Activated CD8-positive, alpha-beta memory T cell treated with anti-CD3 and anti-CD28 coated beads, Interleukin-2, amount 50 U/mL, for 1 hour (primary cell): ENCODE results near the gene RPRD1B.

Experiments used
- DNase-seq: peaks from one replicate; pipeline ENCODE4 v3.0.0-alpha.2; 2020; ENCODE audit errors: extremely low read depth

Gene RPRD1B

GRCh38 chr20:38036366-38036765 lies 2.8 kb downstream of the RPRD1B start:
- no peak for DNase-seq

- DNase-seq: no peak
Measured at GRCh38 chr20:38040276-38040675, 6.7 kb downstream of the RPRD1B start.

GRCh38 chr20:38043512-38044300 lies 10.2 kb downstream of the RPRD1B start:
- no peak for DNase-seq

GRCh38 chr20:38044685-38045084 lies 11.1 kb downstream of the RPRD1B start:
- no peak for DNase-seq

- DNase-seq: no peak
Measured at GRCh38 chr20:38046572-38046971, 13.0 kb downstream of the RPRD1B start.

DNA sequence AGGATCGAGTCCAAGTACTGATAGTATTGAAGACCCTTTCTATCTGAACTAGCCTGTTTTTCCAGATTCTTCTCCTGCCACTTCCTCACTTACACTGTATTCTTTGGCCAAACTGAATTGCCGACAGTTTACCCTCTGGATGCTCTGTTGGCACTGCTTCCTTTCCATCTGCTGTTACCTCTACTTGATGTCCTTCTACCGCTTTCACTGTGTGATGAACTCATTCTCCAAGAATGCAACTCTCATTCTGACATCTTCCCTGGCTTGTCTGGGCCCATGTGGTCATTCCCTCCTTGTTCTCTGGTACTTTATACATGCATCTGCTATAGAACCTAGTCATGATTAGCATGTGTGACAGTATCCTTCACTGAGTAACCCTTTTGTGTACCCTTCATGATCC lies 16.3 kb downstream of the RPRD1B start:
- no peak for DNase-seq

DNA sequence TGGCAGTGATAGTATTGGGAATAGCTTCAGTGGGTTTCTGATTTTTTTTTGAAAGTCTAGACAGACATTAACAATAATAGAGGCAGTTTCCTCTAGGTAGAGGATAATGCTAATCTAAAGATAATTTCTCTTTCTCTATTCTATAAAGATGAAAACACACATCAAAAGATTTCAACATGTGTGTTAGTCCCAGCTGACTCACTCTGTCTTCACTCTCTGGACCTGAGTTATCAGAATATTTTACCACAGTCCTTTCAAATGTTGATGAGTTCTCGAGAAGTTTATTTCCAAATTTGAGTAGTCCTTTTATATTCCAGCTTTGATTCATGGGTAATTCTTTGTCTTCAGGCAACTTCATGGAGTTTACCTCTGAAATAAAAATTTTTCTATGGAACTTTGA lies 17.1 kb downstream of the RPRD1B start:
- DNase-seq: no peak

DNA sequence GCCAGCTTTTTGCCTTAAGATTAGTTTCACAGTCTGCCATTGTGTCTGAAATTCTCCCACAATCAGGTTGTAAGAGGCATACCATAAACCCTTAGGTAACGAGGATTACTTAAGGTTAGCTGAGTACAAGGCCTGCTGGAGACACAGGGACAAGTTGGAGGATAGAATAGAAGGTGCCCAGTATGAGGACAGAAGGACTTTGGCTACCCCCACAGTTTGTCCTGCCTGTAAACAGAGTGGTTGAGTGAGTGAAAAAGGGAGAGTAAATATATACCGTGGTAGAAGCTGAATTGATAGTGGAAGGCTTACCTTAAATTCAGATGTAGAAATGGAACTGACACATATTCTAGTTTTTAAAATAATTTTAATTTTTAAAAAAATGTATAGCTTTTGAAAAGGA lies 19.3 kb downstream of the RPRD1B start:
- DNase-seq: no peak

DNA sequence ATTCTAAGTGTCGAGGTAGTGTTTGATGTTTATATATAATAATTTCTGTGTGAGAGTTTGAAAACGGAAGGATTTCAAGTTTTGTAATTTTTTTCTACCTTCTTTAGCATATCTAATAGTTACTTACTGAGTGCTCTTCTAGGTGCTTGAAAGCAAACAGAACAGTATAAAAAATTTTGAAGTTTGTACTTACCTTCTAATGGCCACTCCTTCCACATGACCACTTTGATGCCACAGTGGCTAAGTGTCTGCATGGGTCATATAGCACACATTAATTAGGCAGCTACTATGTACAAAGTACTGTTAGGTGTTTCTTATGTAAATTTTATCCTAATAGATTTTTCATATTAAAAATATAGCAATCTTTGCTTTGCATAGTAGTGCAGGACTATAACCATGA lies 21.1 kb downstream of the RPRD1B start:
- no peak for DNase-seq

DNA sequence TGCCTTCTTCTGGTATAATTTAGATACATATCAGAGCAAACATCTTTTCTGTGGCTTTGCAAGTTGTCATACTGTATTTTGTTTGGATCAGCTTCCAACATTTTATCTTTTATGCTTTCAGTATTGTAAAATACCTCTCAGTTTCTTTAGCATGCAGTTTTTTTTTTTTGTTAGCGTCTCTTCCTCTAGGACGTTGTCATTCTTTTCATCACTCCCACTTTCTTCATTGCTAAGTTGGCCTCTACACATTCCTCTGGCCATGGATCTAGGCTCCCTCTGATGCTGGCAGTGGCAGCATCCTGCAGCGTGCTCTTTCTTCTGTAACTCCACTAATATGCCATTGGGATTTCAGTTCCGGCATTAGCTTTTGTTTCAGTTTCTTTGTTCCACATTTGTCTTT lies 21.7 kb downstream of the RPRD1B start:
- no peak for DNase-seq

DNA sequence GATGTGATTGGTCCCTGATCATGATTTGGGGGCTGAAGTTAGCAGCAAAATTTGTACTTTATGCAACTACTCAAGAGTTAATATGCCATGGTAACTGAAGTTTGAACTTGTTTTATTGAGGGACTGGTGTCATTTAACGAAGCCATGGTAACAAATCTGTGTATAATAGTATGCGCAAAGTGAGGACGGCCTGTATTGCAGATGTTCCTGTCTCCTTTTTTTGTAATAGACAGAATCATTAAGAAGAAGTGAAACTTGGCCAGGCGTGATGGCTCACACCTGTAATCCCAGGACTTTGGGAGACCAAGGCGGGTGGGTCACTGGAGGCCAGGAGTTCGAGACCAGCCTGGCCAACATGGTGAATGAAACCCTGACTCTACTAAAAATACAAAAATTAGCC lies 22.3 kb downstream of the RPRD1B start:
- DNase-seq: no peak

DNA sequence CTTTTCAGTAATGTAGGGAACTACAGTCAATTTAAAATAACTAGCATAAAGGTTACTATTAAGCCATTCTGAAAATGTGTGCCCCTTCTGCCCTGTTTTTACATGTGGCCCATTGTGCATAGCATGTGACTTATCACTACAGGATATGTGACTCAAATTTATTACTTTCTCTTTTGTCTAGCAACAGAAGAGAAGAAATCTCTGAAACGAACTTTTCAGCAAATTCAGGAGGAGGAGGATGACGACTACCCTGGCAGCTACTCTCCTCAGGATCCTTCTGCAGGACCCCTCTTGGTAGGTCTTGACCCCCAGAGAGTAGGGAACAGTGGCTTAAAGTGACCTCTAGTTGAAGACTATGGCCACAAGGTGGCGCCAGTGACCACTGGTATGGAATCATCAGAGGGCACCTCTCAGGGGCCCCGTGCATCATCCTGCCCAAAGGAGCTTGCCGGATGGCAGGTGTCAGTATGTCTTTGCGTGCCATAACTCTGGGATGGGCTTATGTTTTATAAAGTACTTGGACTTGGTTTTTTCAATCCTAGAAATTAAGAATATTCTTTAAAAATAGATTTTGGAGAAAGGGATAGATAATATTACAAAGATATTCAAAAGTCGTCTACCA lies 23.9 kb downstream of the RPRD1B start:
- DNase-seq: peak; percentile 38

GRCh38 chr20:38059832-38060231 lies 26.3 kb downstream of the RPRD1B start:
- DNase-seq: no peak

DNA sequence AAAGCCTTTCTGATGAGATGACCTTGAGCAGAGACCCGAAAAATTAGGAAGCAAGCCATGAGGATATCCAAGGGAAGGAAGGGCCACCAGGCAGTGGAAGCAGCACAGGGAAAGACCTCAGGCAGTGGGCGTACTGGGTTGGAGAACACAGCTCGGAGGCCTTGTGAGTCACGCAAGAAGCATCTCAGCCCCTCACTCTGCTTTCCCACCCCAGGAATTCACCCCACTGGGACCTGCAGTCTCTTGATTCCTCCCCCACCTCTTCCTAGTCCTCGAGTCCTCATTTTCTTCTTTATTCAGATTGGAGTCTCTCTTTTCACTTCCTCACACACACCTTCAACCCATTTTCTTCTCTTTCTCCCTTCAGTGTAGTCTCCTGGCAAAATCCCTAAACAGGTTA lies 27.0 kb downstream of the RPRD1B start:
- no peak for DNase-seq

DNA sequence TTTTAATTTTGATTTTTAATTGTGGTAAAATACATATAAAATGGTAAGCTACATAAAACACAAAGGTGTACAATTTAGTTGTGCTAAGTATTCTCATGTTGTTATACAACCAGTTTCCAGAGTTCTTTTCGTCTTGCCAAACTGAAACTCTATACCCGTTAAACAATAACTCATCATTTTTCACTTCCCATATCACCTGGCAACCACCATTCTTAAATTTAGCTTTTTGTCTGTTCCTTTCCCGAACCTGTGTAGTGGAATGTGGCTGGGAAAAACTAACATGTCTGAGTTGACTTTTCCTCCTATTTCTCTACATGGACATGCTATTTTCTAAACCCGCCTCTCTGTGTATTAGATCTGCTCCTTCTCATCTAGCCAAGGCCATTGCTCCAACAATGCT lies 27.6 kb downstream of the RPRD1B start:
- no peak for DNase-seq

GRCh38 chr20:38062890-38063289 lies 29.3 kb downstream of the RPRD1B start:
- DNase-seq: no peak

- no peak for DNase-seq
Measured at GRCh38 chr20:38063911-38064530, 30.5 kb downstream of the RPRD1B start.

DNA sequence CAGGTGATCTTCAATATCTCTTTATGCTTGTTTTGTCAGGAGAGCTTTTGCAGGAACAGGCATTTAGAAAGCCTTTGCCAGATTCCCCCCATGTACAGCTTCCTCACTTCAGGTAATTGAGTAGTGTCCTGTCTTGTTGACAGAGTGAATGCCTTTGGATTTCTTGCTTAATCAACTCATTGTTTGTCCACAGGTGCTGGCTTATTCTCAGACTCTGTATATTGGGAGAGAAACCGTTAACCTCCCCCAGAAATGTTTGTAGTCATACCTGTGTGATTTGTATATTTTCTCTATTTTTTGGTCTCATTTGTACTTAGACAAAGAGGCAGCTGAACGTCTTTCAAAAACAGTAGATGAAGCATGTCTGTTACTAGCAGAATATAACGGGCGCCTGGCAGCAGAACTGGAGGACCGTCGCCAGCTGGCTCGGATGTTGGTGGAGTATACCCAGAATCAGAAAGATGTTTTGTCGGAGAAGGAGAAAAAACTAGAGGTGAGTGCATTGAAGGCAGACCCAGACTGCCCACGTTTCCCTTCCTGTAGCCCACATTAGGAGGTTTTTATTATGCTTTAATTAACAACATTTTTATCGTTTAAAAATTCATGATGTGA lies 32.3 kb downstream of the RPRD1B start:
- DNase-seq: no peak

- DNase-seq: no peak
Measured at GRCh38 chr20:38066969-38067716, 33.6 kb downstream of the RPRD1B start.

DNA sequence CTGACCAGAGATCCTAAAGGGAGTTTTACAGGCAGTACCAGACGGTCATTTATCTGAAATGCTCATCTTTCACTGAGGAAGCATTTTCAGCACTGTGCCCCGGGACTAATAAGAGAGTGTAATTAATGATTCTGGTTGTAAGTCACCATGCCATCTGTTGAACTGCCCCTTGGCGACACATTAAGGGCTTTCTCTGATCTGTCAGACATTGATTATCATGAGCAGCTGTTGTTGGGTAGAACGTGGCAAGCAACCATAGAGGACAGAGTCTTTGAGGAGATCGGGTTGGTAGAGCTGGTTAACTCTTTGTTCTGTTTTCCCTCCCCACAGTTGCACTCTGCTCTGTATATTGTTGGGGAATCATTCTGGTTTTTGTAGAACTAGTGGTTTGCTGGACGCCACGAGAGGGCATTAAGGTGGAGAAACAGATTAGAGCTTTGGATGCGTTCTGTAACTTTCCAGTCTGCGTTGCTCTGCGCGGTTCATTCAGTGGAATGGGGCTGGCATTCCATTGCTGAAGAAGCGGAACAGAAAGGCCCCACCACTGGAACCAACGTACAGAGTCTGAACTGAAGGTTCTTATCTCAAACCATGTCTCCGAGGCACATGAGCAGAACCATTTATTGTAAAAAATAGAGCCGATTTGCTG lies 34.3 kb downstream of the RPRD1B start:
- DNase-seq: no peak

GRCh38 chr20:38072898-38073297 lies 39.4 kb downstream of the RPRD1B start:
- DNase-seq: no peak
